ENCODE results near the gene RIPOR2.

The RIPOR2 gene

GRCh38 chr6:24797596-24798216 is 138.1 kb downstream of the RIPOR2 start:
- no peaks in the 10 kb centered on the region for H3K27me3 Mint-ChIP-seq
- no peak overlapping the region for H3K4me3 Mint-ChIP-seq
- H3K27ac Mint-ChIP-seq: no peak overlapping the region

GRCh38 chr6:24796616-24797290 is 139.0 kb downstream of the RIPOR2 start:
- peaks cover 10% of the 10 kb centered on the region for H3K36me3 Mint-ChIP-seq (ENCODE audit: low read depth)
- no peaks in the 10 kb centered on the region for H3K9me3 Mint-ChIP-seq
- H3K27ac Mint-ChIP-seq: peak overlapping the region; percentile 10
- peaks cover 24% of the 10 kb centered on the region for H3K4me1 Mint-ChIP-seq (ENCODE audit: low read depth)
- H3K27me3 Mint-ChIP-seq: no peaks in the 10 kb centered on the region
- H3K4me3 Mint-ChIP-seq: peak overlapping the region; percentile 6

More at GRCh38 chr6:24797596-24798216, 138.1 kb downstream of the RIPOR2 start:
- peaks cover 24% of the 10 kb centered on the region for H3K4me1 Mint-ChIP-seq (ENCODE audit: low read depth)
- no peaks in the 10 kb centered on the region for H3K9me3 Mint-ChIP-seq
- peaks cover 10% of the 10 kb centered on the region for H3K36me3 Mint-ChIP-seq (ENCODE audit: low read depth)

- peaks cover 24% of the 10 kb centered on the region for H3K4me1 Mint-ChIP-seq (ENCODE audit: low read depth)
- no peak overlapping the region for H3K27ac Mint-ChIP-seq
- no peaks in the 10 kb centered on the region for H3K27me3 Mint-ChIP-seq
Observed at GRCh38 chr6:24795106-24795505, 140.7 kb downstream of the RIPOR2 start.

GRCh38 chr6:24788031-24788665 is 147.6 kb downstream of the RIPOR2 start:
- Mint-ChIP-seq H3K36me3 (ENCODE audit: low read depth) (peaks cover 62% of the 10 kb centered on the region), H3K27ac (peak overlapping the region; percentile 76), H3K27me3 (no peaks in the 10 kb centered on the region), H3K4me3 (no peak overlapping the region), H3K4me1 (ENCODE audit: low read depth) (peaks cover 28% of the 10 kb centered on the region), H3K9me3 (no peaks in the 10 kb centered on the region)

More at GRCh38 chr6:24795106-24795505, 140.7 kb downstream of the RIPOR2 start:
- Mint-ChIP-seq H3K36me3 (ENCODE audit: low read depth) (peaks cover 7% of the 10 kb centered on the region), H3K4me3 (no peak overlapping the region), H3K9me3 (no peaks in the 10 kb centered on the region)

GRCh38 chr6:24780206-24780605 is 155.6 kb downstream of the RIPOR2 start:
- no peak overlapping the region for H3K4me3 Mint-ChIP-seq
- peaks cover 79% of the 10 kb centered on the region for H3K36me3 Mint-ChIP-seq (ENCODE audit: low read depth)
- H3K27me3 Mint-ChIP-seq: no peaks in the 10 kb centered on the region
- H3K4me1 Mint-ChIP-seq (ENCODE audit: low read depth): peaks cover 31% of the 10 kb centered on the region
- H3K27ac Mint-ChIP-seq: no peak overlapping the region
- no peaks in the 10 kb centered on the region for H3K9me3 Mint-ChIP-seq

- Mint-ChIP-seq H3K36me3 (ENCODE audit: low read depth) (peaks cover 75% of the 10 kb centered on the region), H3K27ac (no peak overlapping the region), H3K4me1 (ENCODE audit: low read depth) (peaks cover 33% of the 10 kb centered on the region), H3K4me3 (no peak overlapping the region), H3K27me3 (no peaks in the 10 kb centered on the region), H3K9me3 (no peaks in the 10 kb centered on the region)
Observed at GRCh38 chr6:24779416-24780016, 156.2 kb downstream of the RIPOR2 start.

- Mint-ChIP-seq H3K36me3 (ENCODE audit: low read depth) (peaks cover 70% of the 10 kb centered on the region), H3K9me3 (no peaks in the 10 kb centered on the region), H3K4me3 (no peak overlapping the region), H3K27ac (no peak overlapping the region), H3K4me1 (ENCODE audit: low read depth) (peaks cover 35% of the 10 kb centered on the region), H3K27me3 (no peaks in the 10 kb centered on the region)
Observed at GRCh38 chr6:24778878-24779277, 156.9 kb downstream of the RIPOR2 start.

GRCh38 chr6:24778121-24778520 is 157.6 kb downstream of the RIPOR2 start:
- H3K4me3 Mint-ChIP-seq: peak overlapping the region; percentile 98
- no peaks in the 10 kb centered on the region for H3K9me3 Mint-ChIP-seq
- H3K27me3 Mint-ChIP-seq: no peaks in the 10 kb centered on the region
- peaks cover 35% of the 10 kb centered on the region for H3K4me1 Mint-ChIP-seq (ENCODE audit: low read depth)
- H3K27ac Mint-ChIP-seq: no peak overlapping the region
- H3K36me3 Mint-ChIP-seq (ENCODE audit: low read depth): peaks cover 63% of the 10 kb centered on the region

- Mint-ChIP-seq H3K4me3 (peak overlapping the region; percentile 98), H3K27me3 (no peaks in the 10 kb centered on the region), H3K36me3 (ENCODE audit: low read depth) (peaks cover 54% of the 10 kb centered on the region), H3K4me1 (ENCODE audit: low read depth) (peaks cover 35% of the 10 kb centered on the region), H3K9me3 (no peaks in the 10 kb centered on the region), H3K27ac (no peak overlapping the region)
Observed at GRCh38 chr6:24777227-24777626, 158.5 kb downstream of the RIPOR2 start.

GRCh38 chr6:24775520-24776058 is 160.2 kb downstream of the RIPOR2 start:
- no peaks in the 10 kb centered on the region for H3K9me3 Mint-ChIP-seq
- peak overlapping the region; percentile 98 for H3K4me3 Mint-ChIP-seq
- peak overlapping the region; percentile 100 for H3K27ac Mint-ChIP-seq
- H3K36me3 Mint-ChIP-seq (ENCODE audit: low read depth): peaks cover 39% of the 10 kb centered on the region
- H3K4me1 Mint-ChIP-seq (ENCODE audit: low read depth): peaks cover 35% of the 10 kb centered on the region
- H3K27me3 Mint-ChIP-seq: no peaks in the 10 kb centered on the region

GRCh38 chr6:24774696-24775519 is 160.9 kb downstream of the RIPOR2 start, which contains the start of gene GMNN:
GMNN (plus strand) TSS chr6:24774937; CDS start chr6:24777247, 2,310 bp downstream.
- no peaks in the 10 kb centered on the region for H3K9me3 Mint-ChIP-seq
- H3K27ac Mint-ChIP-seq: peak within 1 kb of the TSS; percentile 100
- peak within 1 kb of the TSS; percentile 98 for H3K4me3 Mint-ChIP-seq
- H3K4me1 Mint-ChIP-seq (ENCODE audit: low read depth): peaks cover 32% of the 10 kb centered on the region
- no peaks in the 10 kb centered on the region for H3K27me3 Mint-ChIP-seq
- H3K36me3 Mint-ChIP-seq (ENCODE audit: low read depth): peaks cover 32% of the 10 kb centered on the region

GRCh38 chr6:24768361-24768760 is 167.4 kb downstream of the RIPOR2 start:
- H3K9me3 Mint-ChIP-seq: no peaks in the 10 kb centered on the region
- no peaks in the 10 kb centered on the region for H3K36me3 Mint-ChIP-seq (ENCODE audit: low read depth)
- peaks cover 3% of the 10 kb centered on the region for H3K4me1 Mint-ChIP-seq (ENCODE audit: low read depth)
- H3K27ac Mint-ChIP-seq: no peak overlapping the region
- H3K27me3 Mint-ChIP-seq: no peaks in the 10 kb centered on the region
- H3K4me3 Mint-ChIP-seq: no peak overlapping the region

- Mint-ChIP-seq H3K27me3 (no peaks in the 10 kb centered on the region), H3K27ac (no peak overlapping the region), H3K36me3 (ENCODE audit: low read depth) (no peaks in the 10 kb centered on the region), H3K4me3 (no peak overlapping the region), H3K9me3 (no peaks in the 10 kb centered on the region), H3K4me1 (ENCODE audit: low read depth) (peaks cover 5% of the 10 kb centered on the region)
Observed at GRCh38 chr6:24766680-24767462, 168.9 kb downstream of the RIPOR2 start.
